Fibroblast of mammary gland (primary cell): ENCODE measurements around the gene ARHGAP19.

Experiments
- DNase-seq: peaks from one replicate; pipeline ENCODE4 v3.0.0-alpha.2; 2010; ENCODE audit warnings: low read depth
- H3K4me3 ChIP-seq: 2 replicates; pipeline ENCODE4 v1.5.1; 2011; ENCODE audit warnings: low read depth, mild to moderate bottlenecking, low read length, moderate library complexity; ENCODE audit not compliant: control insufficient read depth
- CTCF ChIP-seq: conservative IDR thresholded peaks from 2 replicates; pipeline ENCODE4 v1.5.1; 2011; ENCODE audit warnings: low read depth, low read length, inconsistent platforms; ENCODE audit not compliant: control insufficient read depth, insufficient read depth

Gene ARHGAP19

GRCh38 chr10:97263971-97264370, 28.5 kb downstream of the ARHGAP19 start:
- TF ChIP-seq CTCF, result no peak
- H3K4me3 ChIP-seq, result no peak overlapping the region
- no peak for DNase-seq

GRCh38 chr10:97261656-97262055, 30.8 kb downstream of the ARHGAP19 start:
- no peak for DNase-seq
- TF ChIP-seq CTCF, result no peak
- no peak overlapping the region for H3K4me3 ChIP-seq

GRCh38 chr10:97261183-97261582, 31.3 kb downstream of the ARHGAP19 start:
- no peak for DNase-seq
- TF ChIP-seq CTCF, result no peak
- no peak overlapping the region for H3K4me3 ChIP-seq

- DNase-seq, result no peak
- TF ChIP-seq CTCF, result no peak
- no peak overlapping the region for H3K4me3 ChIP-seq
These were observed 33.3 kb downstream of the ARHGAP19 start for GRCh38 chr10:97259119-97259518.

- no peak for DNase-seq
- TF ChIP-seq CTCF, result no peak
- H3K4me3 ChIP-seq, result no peak overlapping the region
These were observed 36.1 kb downstream of the ARHGAP19 start for GRCh38 chr10:97256356-97256755.

GRCh38 chr10:97255512-97256293, 36.7 kb downstream of the ARHGAP19 start:
- no peak overlapping the region for H3K4me3 ChIP-seq
- no peak for TF ChIP-seq CTCF
- no peak for DNase-seq
